CD4-positive, alpha-beta T cell treated with Interleukin-6 for 4 hours (primary cell): ENCODE data around the gene PRSS38.

ENCODE experiments used
- DNase-seq: peaks from one replicate; pipeline ENCODE4 v3.0.0-alpha.2; 2020; ENCODE audit warnings: mixed read lengths

Gene PRSS38

DNA sequence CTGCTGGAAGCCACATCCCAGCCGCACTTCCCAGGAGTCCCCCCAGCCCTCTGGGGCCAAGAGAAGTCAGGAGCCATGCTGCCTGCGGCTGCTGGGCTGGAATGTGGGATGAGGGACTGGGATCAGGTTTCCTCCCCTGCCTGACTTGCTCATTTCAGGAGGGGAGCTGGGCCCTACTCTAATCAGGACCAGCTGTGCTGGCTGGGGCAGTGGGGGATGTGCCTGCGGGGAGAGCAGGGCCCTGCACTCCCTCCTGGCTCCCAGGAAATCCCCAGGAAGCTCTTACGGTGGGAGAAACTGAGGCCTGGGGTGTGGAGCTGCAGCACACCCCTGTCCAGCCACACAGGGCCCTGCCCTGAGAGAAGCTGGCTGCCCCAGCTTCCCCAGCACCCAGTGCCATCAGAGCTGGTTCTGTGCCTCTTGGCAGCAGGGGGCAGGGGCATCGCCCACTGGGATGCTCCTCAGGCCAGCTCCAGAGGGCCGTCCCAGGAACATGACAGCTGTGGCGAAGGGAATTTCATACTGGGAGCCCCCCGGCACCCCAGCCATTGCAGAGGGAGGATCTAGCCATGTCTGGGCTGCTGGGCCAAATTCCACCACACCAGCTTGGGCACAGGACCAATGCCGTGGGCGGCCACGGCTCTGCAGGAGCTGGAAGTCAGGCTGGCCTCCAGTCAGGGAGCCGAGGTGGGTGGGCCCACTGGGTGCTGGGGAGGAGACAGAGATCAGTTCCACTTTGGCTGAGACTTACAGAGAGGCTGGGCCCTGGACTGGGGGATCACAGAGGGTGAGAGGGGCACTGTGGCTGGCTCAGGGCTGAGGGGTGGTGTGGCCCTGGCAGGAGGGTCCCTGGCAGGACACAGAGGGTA lies 21.3 kb upstream of the PRSS38 start:
- DNase-seq: no peak

DNA sequence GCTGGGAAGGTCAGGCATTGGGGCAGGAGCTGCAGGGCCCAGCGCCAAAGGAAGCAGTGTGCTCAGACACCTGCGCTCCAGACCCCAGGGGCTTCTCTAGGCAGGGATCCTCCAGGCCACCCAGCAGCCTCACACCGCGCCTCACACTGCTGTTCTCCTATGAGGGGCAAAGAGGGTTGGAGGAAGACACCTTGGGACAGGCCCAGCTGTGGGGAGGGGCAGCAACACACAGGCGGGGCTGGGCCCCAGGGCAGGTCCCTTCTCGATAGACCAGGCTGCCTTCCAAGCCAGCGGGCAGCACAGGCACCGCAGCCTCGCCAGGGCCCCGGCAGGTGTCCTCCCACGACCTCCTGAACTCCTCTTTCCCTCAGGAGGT lies 20.7 kb upstream of the PRSS38 start:
- DNase-seq: no peak

- no peak for DNase-seq
Measured at GRCh38 chr1:227795732-227796131, 19.7 kb upstream of the PRSS38 start.

- DNase-seq: no peak
Measured at GRCh38 chr1:227796359-227796915, 19.0 kb upstream of the PRSS38 start.

- DNase-seq: no peak
Measured at GRCh38 chr1:227797144-227797543, 18.3 kb upstream of the PRSS38 start.

DNA sequence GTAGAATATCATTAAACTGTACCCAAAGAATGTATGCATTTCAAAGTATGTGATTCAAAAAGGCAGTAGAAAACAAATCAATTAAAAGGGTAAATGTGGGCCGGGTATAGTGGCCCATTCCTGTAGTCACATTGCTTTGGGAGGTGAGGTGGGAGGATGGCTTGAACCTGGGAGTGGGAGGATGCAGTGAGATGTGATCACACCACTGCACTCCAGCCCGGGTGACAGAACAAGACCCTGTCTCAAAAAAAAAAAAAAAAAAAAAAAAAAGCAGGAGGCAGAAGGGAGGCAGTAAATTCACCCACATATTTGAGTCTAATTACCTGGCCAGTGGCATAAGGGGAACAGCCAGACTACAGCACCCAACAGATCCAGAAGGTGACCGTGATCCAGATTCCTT lies 17.9 kb upstream of the PRSS38 start:
- DNase-seq: no peak

DNA sequence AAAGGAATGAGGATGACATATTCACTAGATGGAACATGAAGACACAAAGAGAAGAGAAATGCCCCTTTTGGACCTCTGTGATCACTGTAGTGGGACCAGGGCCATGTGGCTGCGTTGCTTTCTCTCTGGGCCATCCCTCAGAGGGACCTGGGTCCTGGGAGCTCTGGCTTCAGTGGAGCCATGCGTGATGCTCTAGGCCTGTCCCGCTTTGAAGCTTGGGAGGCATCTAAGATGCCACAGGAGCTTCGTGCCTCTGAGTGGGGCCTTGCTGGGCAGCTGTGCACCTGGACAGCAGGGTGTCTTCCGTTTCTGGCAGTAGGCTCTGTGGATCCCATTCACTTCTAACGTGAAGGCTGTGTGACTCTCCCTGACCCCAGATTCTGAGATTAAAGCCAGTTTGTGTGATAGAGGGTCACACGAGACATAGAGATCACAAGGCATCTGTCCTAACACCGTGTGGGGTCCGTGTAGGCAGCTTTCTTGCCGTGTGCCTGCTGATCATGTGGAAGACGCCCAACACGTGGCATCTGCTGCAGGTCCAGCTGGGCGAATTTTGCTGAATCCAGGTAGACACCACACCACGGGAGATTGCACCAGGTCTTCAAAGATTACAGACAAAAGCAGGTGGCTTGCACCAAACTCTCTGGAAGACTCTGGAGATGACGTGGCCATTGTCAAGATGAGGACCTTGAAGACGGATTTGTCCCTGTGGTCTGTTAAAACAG lies 17.2 kb upstream of the PRSS38 start:
- DNase-seq: no peak

GRCh38 chr1:227799756-227800155 lies 15.7 kb upstream of the PRSS38 start:
- DNase-seq: no peak

DNA sequence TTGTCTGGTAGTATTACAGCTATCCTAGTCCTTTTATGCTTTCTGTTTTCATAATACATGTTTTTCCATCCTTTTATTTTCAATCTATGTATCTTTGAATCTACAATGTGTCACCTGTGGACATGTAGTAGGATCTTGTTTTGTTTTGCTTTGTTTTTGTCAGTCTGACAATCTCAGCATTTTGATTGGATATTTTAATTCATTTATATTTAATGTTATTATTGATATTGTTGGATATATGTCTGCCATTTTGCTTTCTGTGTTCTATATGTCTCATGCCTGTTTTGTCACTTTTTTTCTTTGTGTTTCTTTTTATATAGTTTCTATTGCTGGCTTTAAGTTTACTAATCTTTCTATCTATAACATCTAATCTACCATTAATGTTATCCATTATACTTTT lies 11.5 kb upstream of the PRSS38 start:
- no peak for DNase-seq

GRCh38 chr1:227805606-227806197 lies 9.8 kb upstream of the PRSS38 start:
- no peak for DNase-seq

DNA sequence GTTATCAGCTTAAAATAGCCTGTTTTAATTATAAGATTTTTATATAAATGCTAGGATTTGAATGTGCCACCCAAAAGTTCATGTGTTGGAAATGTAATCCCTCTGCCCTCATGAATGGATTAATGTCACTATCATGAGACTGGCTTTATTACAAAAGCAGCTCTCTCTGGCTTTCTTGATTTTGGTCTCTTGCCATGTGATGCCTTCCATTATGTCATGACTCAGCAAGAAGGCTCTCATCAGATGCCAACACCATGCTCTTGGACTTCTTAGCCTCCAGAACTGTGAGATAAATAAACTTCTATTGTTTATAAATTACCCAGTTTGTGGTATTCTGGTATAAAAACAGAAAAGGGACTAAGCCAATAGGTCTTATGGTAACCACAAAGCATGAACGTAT lies 6.9 kb upstream of the PRSS38 start:
- DNase-seq: no peak

DNA sequence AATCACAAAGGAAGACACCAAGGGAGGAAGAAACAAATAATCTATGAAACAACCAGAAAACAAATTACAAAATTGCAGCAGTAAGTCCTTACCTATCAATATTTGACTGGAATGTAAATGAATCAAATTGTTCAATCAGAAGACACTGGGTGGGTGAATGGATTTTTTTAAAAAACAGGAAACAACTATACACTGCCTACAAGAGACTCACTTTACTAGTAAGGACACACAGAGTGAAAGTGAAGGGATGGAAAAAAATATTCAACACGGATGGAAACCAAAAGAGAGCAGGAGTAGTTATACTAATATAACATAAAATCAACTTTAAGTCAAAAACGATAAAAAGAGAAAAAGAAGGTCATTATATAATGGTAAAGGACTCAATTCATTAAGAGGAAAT lies 6.4 kb upstream of the PRSS38 start:
- no peak for DNase-seq

DNA sequence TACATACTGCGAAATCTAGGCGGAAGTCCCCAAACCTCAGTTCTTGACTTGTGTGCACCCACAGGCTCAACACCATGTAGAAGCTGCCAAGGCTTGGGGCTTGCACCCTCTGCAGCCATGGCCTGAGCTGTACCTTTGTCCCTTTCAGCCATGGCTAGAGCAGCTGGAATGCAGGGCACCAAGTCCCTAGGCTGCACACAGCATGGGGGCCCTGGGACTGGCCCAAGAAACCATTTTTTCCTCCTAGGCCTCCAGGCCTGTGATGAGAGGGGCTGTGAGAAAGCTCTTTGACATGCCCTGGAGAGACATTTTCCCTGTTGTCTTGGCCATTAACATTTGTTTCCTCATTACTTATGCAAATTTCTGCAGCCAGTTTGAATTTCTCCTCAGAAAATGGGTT lies 1.5 kb upstream of the PRSS38 start:
- no peak for DNase-seq

DNA sequence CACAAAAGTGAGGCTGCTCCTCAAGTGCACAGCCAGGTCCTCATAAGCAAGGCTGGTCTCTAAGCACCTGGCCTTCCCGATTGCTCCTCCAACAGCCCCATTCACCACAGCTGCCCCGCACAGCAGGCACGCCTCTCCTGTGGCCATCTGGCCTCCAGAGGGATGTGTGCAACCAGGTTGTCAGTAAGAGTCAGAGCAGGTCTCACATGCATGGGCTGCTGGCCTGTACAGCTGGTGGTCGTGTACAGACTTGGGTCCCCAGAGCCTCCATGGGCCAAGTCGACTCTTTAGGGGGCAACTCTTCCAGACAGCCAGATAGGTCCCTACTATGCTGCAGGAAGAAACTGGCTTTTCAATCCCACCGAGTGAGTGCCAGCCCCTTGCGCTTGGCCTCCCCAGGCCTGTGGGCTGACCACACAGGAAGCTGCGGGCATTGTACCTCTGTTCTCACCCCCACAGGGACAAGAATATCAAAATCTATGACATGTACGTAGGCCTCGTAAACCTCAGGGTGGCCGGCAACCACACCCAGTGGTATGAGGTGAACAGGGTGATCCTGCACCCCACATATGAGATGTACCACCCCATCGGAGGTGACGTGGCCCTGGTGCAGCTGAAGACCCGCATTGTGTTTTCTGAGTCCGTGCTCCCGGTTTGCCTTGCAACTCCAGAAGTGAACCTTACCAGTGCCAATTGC lies 1.4 kb downstream of the PRSS38 start:
- DNase-seq: no peak

DNA sequence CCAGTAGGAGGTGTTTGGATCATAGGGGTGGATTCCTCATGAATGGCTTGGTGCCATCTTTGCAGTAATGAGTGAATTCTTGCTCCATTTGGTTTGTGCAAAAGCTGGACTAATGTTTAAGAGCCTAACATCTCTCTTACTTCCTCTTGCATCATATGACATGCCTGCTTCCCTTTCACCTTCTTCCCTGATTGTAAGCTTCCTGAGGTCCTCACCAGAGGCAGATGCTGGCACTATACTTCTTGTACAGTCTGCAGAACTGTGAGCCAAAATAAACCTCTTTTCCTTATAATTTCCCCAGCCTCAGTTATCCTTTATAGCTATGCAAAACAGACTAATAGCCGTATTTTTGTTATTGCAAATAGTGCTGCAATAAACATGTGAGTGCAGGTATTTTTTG lies 8.1 kb downstream of the PRSS38 start:
- no peak for DNase-seq

DNA sequence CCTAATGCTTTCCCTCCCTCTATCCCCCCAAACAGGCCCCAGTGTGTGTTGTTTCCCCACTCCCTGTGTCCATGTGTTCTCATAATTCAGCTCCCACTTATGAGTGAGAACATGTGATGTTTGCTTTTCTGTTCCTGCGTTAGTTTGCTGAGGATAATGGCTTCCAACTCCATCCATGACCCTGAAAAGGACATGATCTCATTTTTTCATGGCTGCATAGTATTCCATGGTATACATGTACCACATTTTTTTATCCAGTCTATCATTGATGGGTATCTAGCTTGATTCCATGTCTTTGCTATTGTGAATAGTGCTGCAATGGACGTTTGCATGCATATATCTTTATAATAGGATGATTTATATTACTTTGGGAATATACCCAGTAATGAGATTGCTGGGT lies 8.7 kb downstream of the PRSS38 start:
- no peak for DNase-seq

DNA sequence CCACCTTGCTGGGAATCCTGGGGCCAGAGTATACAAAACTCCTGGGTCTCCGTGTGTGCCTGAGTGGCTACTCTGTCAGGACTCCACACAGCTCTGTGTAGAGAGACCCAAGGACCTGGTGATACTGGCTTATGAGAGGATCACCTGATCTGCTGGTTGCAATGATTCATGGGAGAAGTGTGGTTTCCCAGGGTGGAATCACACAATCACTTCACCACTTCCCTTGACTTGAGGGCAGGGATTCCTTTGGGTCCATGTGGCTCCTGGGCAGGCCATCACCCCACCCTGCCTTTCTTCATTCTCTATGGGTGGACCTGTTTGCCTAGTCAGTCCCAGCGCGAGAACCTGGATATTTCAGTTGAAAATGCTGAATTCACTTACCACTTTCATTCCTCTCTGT lies 13.3 kb downstream of the PRSS38 start:
- no peak for DNase-seq

DNA sequence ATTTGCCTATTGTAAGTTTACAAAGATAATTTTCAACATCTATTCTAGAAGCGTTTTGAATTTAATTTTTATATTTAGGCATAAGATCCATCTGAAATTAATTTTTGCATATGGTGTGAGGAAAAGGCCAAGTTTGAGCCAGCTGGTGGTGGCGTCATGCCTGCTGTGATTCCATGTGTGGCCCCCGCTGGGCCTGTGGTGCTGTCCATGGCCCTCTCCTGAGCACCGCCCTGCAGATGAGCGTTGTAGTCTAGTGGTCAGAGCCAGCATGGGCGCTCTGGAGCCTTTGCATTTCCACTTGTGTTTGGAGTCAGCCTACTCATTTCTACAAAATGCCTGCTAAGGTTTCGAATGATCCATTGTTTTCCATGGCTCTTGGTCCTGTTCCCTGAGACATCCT lies 22.7 kb downstream of the PRSS38 start:
- no peak for DNase-seq

- no peak for DNase-seq
Measured at GRCh38 chr1:227841096-227841495, 25.6 kb downstream of the PRSS38 start.

DNA sequence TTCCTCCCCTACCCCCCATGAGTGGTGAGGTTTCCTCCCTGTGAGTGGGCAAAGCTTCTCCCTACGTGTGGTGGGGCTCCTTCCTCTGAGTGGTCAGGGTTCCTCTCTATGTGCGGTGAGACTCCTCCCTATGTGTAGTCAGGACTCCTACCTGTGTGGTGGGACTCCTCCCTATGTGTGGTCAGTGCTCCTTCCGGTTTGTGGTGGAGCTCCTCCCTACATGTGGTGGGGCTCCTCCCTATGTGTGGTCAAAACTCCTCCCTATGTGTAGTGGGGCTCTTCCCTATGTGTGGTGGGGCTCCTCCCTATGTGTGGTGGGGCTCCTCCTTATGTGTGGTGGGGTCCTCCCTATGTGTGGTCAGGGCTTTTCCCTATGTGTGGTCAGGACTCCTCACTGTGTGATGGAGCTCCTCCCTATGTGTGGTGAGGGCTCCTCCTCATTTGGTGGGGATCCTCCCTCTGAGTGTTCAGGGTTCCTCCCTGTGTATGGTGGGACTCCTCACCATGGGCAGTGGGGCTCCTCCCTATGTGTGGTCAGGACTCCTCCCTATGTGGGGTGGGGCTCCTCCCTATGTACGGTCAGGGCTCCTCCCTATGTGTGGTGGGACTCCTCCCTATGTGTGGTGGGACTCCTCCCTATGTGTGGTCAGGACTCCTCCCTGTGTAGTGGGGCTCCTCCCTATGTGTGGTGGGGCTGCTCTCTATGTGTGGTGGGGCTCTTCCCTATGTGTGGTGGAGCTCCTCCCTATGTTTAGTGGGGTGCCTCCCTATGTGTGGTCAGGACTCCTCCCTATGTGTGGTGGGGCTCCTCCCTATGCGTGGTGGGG lies 29.1 kb downstream of the PRSS38 start:
- DNase-seq: no peak

DNA sequence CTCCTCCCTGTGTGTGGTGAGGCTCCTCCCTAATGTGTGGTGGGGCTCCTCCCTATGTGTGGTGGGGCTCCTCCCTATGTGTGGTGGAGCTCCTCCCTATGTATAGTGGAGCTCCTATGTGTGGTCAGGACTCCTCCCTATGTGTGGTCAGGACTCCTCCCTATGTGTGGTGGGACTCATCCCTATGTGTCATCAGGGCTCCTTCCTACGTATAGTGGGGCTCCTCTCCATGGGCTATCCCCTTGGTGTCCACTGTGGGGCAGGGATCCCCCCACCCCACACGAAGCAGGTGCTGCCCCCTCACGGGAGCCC lies 29.6 kb downstream of the PRSS38 start:
- DNase-seq: no peak

DNA sequence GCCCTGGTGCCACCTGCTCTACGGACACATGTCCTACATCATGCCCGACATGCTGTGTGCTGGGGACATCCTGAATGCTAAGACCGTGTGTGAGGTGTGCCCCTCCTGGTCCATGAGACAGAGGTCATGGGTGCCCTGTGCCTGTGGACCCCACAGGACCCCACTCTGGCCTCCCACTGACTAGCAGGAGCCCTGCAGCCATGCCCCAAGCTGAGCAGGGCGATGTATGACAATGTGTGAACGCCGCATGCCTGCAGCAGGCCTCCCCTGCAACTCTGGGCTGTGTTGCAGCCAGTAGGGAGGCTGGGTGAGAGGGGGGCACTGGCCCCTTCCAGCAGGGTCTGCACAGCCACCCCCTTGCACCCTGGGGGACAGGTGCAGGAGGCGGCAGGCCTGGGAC lies 30.0 kb downstream of the PRSS38 start:
- no peak for DNase-seq
